ENCODE measurements around the gene SPRYD3.

GRCh38 chr12:53090105-53090504, 10.9 kb upstream of the SPRYD3 start:
- no peak for TF ChIP-seq CTCF (conservative IDR thresholded peaks at IDR 0.05; ENCODE audit: low read depth, low read length)
- no peak for TF ChIP-seq EZH2 (IDR thresholded peaks at IDR 0.05; ENCODE audit: low read length, unreplicated experiment)
- no peak for TF ChIP-seq EZH2phosphoT487 (IDR thresholded peaks at IDR 0.05; ENCODE audit: borderline replicate concordance, low read length)

Data from PC-3 (cell line).